ENCODE data around the gene CD58. TPM values are rescaled to one million over a fixed set of nuclear protein-coding genes. Genes with fewer than 3 reads are reported as not detected.

CD58 gene
- total RNA-seq, 1 donor from 2014 or later = 8.0 TPM

DNA sequence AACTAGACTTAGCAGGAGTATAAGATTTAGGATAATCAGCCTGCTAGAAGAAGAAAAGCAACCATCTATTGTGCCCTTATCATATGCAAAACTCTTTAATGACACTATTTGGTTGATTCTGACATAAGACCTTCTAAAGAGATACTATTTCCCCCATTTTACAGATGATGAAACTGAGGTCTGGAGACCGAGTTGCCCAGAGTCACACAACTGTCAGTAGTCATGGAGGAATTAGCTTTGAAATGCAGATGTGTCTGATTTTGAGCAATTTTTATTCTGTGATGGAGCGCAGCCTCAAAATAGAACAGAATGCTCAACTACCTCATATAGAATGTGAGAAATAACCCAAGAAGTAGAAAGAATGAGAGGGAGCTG is 69.0 kb downstream of the CD58 start:
- H3K9me3 Mint-ChIP-seq (ENCODE audit: unreplicated experiment) = peaks cover 2% of the 10 kb centered on the region
- no peak overlapping the region for H3K27ac Mint-ChIP-seq (ENCODE audit: unreplicated experiment)
- no peaks in the 10 kb centered on the region for H3K4me1 Mint-ChIP-seq (ENCODE audit: low read depth, unreplicated experiment)
- no peak overlapping the region for H3K4me3 Mint-ChIP-seq (ENCODE audit: unreplicated experiment)
- TF ChIP-seq, protein P1, sequence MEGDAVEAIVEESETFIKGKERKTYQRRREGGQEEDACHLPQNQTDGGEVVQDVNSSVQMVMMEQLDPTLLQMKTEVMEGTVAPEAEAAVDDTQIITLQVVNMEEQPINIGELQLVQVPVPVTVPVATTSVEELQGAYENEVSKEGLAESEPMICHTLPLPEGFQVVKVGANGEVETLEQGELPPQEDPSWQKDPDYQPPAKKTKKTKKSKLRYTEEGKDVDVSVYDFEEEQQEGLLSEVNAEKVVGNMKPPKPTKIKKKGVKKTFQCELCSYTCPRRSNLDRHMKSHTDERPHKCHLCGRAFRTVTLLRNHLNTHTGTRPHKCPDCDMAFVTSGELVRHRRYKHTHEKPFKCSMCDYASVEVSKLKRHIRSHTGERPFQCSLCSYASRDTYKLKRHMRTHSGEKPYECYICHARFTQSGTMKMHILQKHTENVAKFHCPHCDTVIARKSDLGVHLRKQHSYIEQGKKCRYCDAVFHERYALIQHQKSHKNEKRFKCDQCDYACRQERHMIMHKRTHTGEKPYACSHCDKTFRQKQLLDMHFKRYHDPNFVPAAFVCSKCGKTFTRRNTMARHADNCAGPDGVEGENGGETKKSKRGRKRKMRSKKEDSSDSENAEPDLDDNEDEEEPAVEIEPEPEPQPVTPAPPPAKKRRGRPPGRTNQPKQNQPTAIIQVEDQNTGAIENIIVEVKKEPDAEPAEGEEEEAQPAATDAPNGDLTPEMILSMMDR (IDR thresholded peaks at IDR 0.05; ENCODE audit: partially characterized antibody, unreplicated experiment) = no peak
- H3K36me3 Mint-ChIP-seq (ENCODE audit: unreplicated experiment) = no peaks in the 10 kb centered on the region
- H3K27me3 Mint-ChIP-seq (ENCODE audit: unreplicated experiment) = peaks cover 1% of the 10 kb centered on the region
- DNase-seq = no peak

DNA sequence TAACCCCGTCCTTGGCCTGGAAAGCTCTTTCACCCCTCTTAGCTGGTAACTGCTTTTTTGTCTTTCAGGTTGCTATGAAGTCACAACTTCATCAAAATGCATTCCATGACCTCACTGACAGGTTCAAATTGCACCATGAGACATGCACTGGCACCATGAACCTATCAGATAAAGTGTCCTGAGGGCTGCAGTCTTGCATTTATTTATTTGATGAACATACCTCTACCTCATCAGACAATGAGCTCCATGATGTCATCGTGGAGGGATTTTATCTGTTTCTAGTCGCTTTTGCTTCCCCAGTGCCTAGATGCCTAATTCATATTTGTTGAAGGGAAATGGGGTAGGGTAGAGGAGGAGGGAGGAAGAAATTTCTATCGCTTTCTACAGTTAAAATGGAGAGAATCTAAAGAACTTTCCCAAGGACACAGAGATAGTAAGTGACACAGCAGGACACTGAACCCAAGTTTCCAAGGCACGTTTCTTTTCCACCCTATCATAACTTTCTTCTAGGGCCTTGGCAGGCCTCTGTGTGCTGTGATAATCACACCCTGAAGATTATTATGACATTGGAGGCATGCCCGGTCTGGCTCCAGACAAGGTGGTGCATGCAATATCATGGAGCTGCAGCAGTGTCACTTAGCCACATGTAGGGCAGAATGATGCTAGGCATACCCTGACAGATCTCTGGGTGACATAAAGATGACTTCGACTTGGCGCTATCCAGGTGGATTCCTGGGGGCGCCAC is 69.5 kb downstream of the CD58 start:
- H3K27ac Mint-ChIP-seq (ENCODE audit: unreplicated experiment) = no peak overlapping the region

DNA sequence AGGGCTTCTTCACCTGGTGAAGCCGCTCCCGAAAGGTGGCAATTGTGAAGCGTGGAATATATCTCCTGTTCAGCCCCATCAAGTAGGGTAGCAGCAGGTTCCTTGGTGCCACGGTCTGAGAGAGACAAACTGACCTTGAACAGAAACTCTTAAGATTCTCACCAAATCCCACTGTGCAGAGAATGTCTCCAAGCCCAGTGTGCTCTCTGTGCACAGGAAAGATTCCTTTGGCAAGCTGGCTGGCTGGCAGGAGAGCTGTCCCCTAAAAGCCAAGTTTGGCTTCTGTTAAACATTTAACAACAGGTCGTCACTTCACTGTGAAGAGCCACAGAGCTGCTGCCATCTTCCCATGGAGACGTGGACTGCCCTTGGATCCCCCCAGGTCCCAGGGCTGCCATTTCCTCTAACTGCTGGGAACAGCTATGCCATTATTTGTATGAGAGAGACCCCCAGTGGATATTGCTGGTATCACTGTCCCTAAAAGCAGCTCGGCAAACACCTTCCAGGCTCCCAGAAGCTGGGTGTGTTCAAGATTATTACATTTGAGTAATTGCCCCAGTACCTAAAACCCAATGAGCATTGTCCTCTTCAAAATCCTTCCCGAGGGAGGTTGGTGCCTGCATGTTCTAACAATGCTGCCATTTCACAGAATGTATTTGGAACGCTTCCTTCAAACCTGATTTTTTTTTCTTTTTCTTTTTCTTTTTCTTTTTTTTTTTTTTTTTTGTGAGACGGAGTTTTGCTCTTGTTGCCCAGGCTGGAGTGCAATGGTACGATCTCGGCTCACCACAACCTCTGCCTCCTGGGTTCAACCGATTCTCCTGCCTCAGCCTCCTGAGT is 71.8 kb downstream of the CD58 start:
- H3K27ac Mint-ChIP-seq (ENCODE audit: unreplicated experiment) = no peak overlapping the region
- H3K4me3 Mint-ChIP-seq (ENCODE audit: unreplicated experiment) = no peak overlapping the region

More for the DNA sequence above, 69.5 kb downstream of the CD58 start:
- Mint-ChIP-seq H3K4me3 (ENCODE audit: unreplicated experiment) (no peak overlapping the region), H3K4me1 (ENCODE audit: low read depth, unreplicated experiment) (no peaks in the 10 kb centered on the region), H3K9me3 (ENCODE audit: unreplicated experiment) (peaks cover 2% of the 10 kb centered on the region), H3K36me3 (ENCODE audit: unreplicated experiment) (no peaks in the 10 kb centered on the region), H3K27me3 (ENCODE audit: unreplicated experiment) (peaks cover 1% of the 10 kb centered on the region)
- DNase-seq = no peak
- TF ChIP-seq, protein P1 (IDR thresholded peaks at IDR 0.05; ENCODE audit: partially characterized antibody, unreplicated experiment) = no peak

DNA sequence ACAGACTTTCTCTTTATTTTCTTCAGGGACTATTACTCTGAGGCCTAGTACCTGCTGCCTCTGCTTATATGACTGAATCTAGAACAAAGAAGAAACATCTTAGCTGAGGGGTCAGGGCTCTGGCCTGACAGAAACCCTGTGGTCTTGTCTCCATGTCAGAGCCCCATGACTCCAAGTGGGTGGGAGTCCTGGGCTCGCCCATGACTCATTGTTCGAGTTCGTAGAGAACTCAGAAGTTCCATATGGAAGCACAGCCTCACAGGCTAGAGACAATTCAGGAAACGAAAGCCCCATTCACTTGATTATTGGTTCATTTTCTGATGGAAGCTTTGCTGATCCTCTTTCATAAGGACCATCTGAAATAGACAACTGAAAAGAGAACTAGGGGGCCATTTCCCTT is 73.2 kb downstream of the CD58 start:
- Mint-ChIP-seq H3K9me3 (ENCODE audit: unreplicated experiment) (no peaks in the 10 kb centered on the region), H3K27me3 (ENCODE audit: unreplicated experiment) (peaks cover 5% of the 10 kb centered on the region), H3K36me3 (ENCODE audit: unreplicated experiment) (no peaks in the 10 kb centered on the region), H3K4me3 (ENCODE audit: unreplicated experiment) (no peak overlapping the region), H3K4me1 (ENCODE audit: low read depth, unreplicated experiment) (no peaks in the 10 kb centered on the region), H3K27ac (ENCODE audit: unreplicated experiment) (no peak overlapping the region)
- TF ChIP-seq, protein P1 (IDR thresholded peaks at IDR 0.05; ENCODE audit: partially characterized antibody, unreplicated experiment) = no peak
- DNase-seq = no peak

More for the DNA sequence above, 71.8 kb downstream of the CD58 start:
- H3K9me3 Mint-ChIP-seq (ENCODE audit: unreplicated experiment) = no peaks in the 10 kb centered on the region
- peaks cover 5% of the 10 kb centered on the region for H3K27me3 Mint-ChIP-seq (ENCODE audit: unreplicated experiment)
- TF ChIP-seq, protein P1 (IDR thresholded peaks at IDR 0.05; ENCODE audit: partially characterized antibody, unreplicated experiment) = peak; percentile 87
- no peaks in the 10 kb centered on the region for H3K36me3 Mint-ChIP-seq (ENCODE audit: unreplicated experiment)
- no peaks in the 10 kb centered on the region for H3K4me1 Mint-ChIP-seq (ENCODE audit: low read depth, unreplicated experiment)
- DNase-seq = peak; percentile 70

DNA sequence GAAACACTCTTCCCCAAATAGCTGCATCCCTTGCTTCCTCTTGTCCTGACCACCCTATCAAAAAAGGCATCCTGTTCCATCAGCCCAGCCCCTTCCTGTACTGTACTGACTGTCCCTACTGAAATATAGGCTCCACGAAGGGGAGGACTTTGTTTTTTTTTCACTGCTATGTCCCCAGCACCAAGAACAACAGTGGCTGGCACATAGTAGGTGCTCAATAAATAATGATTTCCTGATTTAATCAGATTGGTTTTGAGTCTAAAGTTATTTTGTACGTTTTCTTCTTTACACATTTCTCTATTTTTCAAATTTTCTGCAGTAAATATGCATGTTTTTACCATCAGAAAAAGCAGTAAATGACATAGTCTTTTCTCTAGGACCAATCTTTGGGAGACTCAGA is 73.9 kb downstream of the CD58 start:
- Mint-ChIP-seq H3K27me3 (ENCODE audit: unreplicated experiment) (peaks cover 5% of the 10 kb centered on the region), H3K27ac (ENCODE audit: unreplicated experiment) (no peak overlapping the region), H3K9me3 (ENCODE audit: unreplicated experiment) (no peaks in the 10 kb centered on the region), H3K4me1 (ENCODE audit: low read depth, unreplicated experiment) (no peaks in the 10 kb centered on the region), H3K36me3 (ENCODE audit: unreplicated experiment) (no peaks in the 10 kb centered on the region), H3K4me3 (ENCODE audit: unreplicated experiment) (no peak overlapping the region)
- TF ChIP-seq, protein P1 (IDR thresholded peaks at IDR 0.05; ENCODE audit: partially characterized antibody, unreplicated experiment) = no peak
- no peak for DNase-seq
